ENCODE data around the gene FBXL7.

DNA sequence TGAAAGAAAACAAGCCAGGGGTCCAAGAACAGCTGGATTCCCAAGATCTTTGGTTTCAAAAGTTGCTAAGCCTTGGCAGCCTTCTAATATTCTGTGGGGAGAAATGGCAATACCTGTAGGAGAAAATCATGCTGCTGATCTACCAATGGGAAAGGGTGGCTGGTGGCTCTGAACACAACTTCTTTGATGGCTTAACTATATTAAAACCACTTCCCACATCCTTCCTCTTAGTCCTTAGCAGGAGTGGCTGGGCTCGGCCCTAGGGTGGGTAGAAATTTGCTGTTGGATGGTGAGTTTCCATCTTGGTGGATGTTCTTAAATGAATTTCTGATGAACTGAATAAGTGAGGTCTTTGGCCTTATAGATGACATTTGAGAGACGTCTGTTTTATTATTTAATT, 19.5 kb upstream of the FBXL7 start:
- no peak for TF ChIP-seq CTCF (IDR thresholded peaks at IDR 0.05)
- no peak for TF ChIP-seq EZH2 (IDR thresholded peaks at IDR 0.05; ENCODE audit: borderline replicate concordance, insufficient read depth, low read depth, low read length, poor library complexity, severe bottlenecking)

Measured in B cell (primary cell).